Glomerular visceral epithelial cell (primary cell): ENCODE results near the gene STAT5B.
"Not testable (repeated sequence)": the region's sequence is repeated elsewhere in the genome, so short reads cannot be mapped to it uniquely, and the experiment has no call there.

Source experiments
- DNase-seq: peaks from one replicate; pipeline ENCODE4 v3.0.0-alpha.2; 2016; ENCODE audit errors: extremely low spot score

Gene STAT5B

GRCh38 chr17:42233994-42234393 lies 42.2 kb downstream of the STAT5B start:
- no peak for DNase-seq

- no peak for DNase-seq
These were observed 43.0 kb downstream of the STAT5B start for GRCh38 chr17:42233156-42233555.

- no peak for DNase-seq
These were observed 46.0 kb downstream of the STAT5B start for GRCh38 chr17:42230225-42230624.

DNA sequence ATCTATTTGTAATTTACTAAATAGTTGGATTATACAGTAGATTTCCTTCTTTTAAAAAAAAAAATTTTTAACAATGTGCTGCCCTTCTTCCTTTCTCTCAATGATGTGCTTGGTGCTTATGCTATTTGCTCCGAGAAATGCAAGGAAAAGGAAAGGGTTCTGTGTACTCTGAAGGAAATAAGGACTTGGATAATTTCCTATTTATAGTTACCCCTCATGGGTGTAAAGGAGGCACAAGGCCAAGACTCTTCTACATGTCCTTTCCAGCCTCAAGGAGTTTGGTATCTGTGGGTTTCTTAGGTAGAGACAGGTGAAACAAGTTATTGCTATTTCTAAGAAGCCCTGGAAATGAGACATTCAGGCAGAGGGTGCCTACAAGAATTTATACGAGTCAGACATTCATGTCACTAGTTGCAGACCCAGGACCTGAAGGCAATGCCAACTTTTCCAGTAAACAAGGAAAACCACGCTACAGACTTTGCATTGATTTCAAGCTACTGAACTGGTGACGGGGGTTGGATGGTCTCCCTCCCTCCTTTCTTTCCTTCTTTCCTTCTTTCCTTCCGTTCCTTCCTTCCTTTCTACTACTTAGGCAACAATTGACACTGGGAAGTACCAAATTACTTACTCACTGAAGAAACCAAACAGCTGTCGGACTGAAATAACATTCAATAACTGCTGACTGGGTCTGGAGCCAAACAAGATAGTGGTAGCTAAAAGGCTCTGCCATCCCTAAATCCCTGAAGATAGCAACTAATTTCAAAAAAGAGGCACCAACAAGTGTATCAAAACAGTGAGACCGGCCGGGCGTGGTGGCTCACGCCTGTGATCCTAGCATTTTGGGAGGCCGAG lies 48.1 kb downstream of the STAT5B start:
- no peak for DNase-seq

GRCh38 chr17:42225646-42226045 lies 50.5 kb downstream of the STAT5B start:
- no peak for DNase-seq

GRCh38 chr17:42224651-42225050 lies 51.5 kb downstream of the STAT5B start:
- DNase-seq: no peak

GRCh38 chr17:42221886-42222745 lies 54.1 kb downstream of the STAT5B start:
- DNase-seq: peak; percentile 53

DNA sequence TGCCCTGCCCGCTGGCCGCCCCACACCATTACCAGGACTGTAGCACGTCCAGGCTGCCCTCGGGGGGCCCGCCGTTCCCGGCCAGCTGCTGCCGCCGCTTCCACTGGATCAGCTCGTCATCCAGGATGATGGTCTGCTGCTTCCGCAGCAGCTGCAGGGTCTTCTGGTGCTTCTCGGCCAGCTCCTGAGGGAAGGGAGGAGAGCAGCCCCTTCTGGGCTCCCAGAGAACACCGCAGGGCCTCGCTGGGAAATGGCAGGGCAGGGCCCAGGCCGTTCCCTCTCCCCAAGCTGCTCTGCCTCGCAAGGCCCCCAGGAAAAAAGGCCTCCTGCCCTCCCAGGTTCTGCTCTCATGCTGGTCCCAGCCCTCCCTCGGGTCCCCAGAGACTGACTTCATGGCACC lies 56.9 kb downstream of the STAT5B start:
- DNase-seq: not testable (repeated sequence)

GRCh38 chr17:42214156-42214555 lies 62.0 kb downstream of the STAT5B start:
- no peak for DNase-seq

GRCh38 chr17:42212382-42212781 lies 63.8 kb downstream of the STAT5B start:
- no peak for DNase-seq

GRCh38 chr17:42211921-42212341 lies 64.3 kb downstream of the STAT5B start:
- not testable (repeated sequence) for DNase-seq

DNA sequence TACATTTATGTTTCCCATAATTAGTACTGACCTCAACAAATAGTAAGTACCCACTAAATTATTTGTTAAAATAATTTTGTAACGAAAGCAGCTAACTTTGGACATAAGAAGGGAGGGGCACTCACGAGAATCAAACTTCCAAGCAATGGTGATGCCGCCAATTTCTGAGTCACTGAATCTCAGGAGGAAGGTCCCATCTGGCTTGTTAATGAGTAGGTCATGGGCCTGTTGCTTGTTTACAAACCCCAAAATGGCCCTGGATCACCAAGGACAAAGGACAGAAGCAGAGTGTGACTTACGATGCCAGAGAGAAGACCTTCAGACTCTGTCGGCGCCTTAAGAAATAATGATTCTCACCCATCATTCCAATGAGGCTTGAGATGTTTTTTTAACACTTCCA lies 66.1 kb downstream of the STAT5B start:
- no peak for DNase-seq

DNA sequence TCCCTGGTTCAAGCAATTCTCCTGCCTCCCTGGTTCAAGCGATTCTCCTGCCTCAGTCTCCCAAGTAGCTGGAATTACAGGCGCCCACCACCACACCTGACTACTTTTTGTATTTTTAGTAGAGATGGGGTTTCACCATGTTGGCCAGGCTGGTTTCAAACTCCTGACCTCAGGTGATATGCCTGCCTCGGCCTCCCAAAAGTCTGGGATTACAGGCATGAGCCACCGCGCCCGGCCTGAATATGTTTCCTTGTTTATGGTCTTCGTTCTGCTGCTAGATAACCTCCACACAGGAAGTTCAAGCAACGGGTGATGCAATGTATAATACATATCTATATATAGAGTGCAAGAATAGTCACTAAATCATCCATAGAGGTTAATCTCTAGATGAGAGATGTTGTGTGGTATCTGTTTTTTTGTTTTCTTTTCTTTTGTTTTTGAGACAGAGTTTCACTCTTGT lies 70.0 kb downstream of the STAT5B start:
- DNase-seq: not testable (repeated sequence)

DNA sequence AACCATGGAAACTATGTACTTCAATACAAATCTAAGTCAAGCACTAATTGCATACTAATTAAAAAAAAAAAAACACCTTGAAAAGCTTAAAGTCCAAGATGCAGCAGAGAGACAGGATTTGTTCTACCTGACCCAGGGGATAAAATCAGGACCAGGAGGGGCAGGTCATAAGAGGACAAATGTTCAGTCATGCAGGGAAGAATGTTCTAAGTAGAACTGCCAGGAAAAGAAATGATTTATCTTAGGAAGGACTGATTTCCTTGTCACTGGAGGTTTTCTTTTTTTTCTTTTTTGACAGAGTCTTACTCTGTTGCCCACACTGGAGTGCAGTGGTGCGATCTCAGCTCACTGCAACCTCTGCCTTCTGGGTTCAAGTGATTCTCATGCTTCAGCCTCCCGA lies 72.8 kb downstream of the STAT5B start:
- DNase-seq: peak; percentile 15

DNA sequence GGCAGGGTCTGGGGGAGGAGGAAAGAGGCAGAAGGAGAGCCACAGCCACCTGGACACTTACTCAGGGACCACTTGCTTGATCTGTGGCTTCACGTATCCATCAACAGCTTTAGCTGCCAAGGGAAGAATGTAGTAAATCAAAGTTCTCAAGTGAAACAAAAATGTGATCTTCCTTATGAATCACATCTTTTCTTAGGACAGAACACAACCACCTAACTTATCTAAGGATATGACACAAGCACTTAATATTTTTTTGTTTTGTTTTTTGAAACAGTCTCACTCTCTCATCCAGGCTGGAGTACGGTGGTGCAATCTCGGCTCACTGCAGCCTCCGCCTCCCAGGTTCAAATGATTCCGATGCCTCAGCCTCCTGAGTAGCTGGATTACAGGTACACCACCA lies 73.5 kb downstream of the STAT5B start:
- DNase-seq: peak; percentile 14

DNA sequence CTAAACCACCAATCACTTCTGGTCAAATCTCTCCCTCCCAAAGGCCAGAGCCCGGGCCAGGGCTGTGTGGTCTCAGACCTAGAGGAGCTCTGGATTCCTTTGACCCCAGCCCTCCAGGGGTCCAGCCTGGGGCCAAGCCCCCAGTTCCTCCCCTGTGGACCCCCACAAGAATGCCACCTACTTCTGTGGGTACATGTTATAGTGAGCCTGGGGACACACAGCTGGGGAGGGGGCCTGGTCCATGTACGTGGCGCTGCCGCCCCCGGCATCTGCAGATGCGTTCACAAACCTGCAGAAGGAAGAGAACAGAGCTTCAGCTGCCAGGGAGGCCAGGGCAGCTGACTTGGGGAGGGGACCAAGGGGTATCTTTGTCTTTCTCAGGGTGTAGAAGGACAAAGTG lies 74.0 kb downstream of the STAT5B start:
- DNase-seq: no peak

- no peak for DNase-seq
These were observed 74.8 kb downstream of the STAT5B start for GRCh38 chr17:42201458-42201772.

- no peak for DNase-seq
These were observed 75.3 kb downstream of the STAT5B start for GRCh38 chr17:42200706-42201457.

DNA sequence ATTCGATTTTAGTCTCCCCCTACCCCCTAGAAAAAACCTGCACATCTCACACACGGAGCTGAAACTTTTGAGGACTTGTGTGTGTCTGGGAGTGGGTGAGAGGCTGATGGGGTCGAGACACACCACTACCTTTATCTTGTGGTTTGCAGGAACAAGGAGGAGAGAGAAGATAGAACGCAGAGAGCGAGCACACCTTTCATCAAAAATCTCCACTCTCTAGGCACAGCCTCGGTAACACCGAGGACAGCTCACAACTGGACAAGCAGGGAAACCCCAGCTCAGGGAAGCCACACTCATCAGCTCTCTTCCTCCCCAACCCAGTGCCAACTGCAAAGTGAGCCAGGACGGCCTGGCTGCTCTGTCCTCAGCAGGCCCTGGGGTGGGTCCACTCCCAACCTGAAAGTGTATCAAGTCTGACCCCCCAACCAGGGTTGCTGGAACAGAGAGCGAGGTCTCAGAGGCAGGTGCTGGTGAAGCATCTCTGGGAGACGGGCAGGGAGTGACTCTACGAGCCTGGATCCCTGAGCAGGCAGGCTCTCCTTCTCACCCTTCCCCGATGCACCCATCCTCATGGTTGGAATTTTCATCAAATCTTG lies 76.7 kb downstream of the STAT5B start:
- no peak for DNase-seq

DNA sequence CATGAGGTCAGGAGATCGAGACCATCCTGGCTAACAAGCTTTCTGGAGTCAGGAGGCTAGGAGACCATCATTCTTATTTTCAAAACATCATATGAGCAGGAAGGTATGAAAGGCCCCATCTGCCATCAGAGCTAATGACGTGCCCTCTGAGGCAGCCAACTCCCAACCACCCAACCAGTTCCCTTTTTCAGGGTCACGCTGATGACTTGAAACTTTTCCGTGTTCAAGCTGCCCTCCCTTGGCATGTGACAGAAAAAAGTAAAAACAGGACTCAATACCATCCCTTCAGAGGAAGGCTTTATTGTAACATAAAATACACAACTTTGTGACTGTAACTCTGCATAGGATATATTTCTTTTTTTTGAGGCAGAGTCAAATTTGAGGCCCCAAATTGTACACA lies 77.3 kb downstream of the STAT5B start:
- DNase-seq: no peak

GRCh38 chr17:42197564-42198156 lies 78.5 kb downstream of the STAT5B start:
- DNase-seq: no peak
